Measurements from ENCODE around the gene GPR158. TPM values are rescaled to one million over a fixed set of nuclear protein-coding genes. Genes with fewer than 3 reads are reported as not detected.
A peak's percentile ranks its signal among the peaks of the same experiment; 100 is the strongest.

Gene GPR158
- total RNA-seq, 1 experiment from 2014 or later, result 2.1 TPM

- no peak for DNase-seq (ENCODE audit: low read depth)
Observed at GRCh38 chr10:25502453-25502852, 327.7 kb downstream of the GPR158 start.

GRCh38 chr10:25504306-25504705 lies 329.5 kb downstream of the GPR158 start:
- no peak for DNase-seq (ENCODE audit: low read depth)

GRCh38 chr10:25504838-25505237 lies 330.0 kb downstream of the GPR158 start:
- no peak for DNase-seq (ENCODE audit: low read depth)

- DNase-seq (ENCODE audit: low read depth), result no peak
Observed at GRCh38 chr10:25505466-25505865, 330.7 kb downstream of the GPR158 start.

- DNase-seq (ENCODE audit: low read depth), result no peak
Observed at GRCh38 chr10:25506821-25507335, 332.1 kb downstream of the GPR158 start.

GRCh38 chr10:25508112-25508815 lies 333.5 kb downstream of the GPR158 start:
- no peak for DNase-seq (ENCODE audit: low read depth)

GRCh38 chr10:25509151-25509550 lies 334.4 kb downstream of the GPR158 start:
- DNase-seq (ENCODE audit: low read depth), result no peak

GRCh38 chr10:25522294-25522693 lies 347.5 kb downstream of the GPR158 start:
- no peak for DNase-seq (ENCODE audit: low read depth)

GRCh38 chr10:25522946-25523608 lies 348.3 kb downstream of the GPR158 start:
- peak; percentile 7 for DNase-seq (ENCODE audit: low read depth)

GRCh38 chr10:25530306-25530705 lies 355.5 kb downstream of the GPR158 start:
- DNase-seq (ENCODE audit: low read depth), result no peak

- no peak for DNase-seq (ENCODE audit: low read depth)
Observed at GRCh38 chr10:25531457-25532061, 356.8 kb downstream of the GPR158 start.

GRCh38 chr10:25532213-25532612 lies 357.4 kb downstream of the GPR158 start:
- DNase-seq (ENCODE audit: low read depth), result no peak

GRCh38 chr10:25536027-25536426 lies 361.2 kb downstream of the GPR158 start:
- no peak for DNase-seq (ENCODE audit: low read depth)

- peak; percentile 3 for DNase-seq (ENCODE audit: low read depth)
Observed at GRCh38 chr10:25547382-25547781, 372.6 kb downstream of the GPR158 start.

- DNase-seq (ENCODE audit: low read depth), result no peak
Observed at GRCh38 chr10:25552283-25552919, 377.6 kb downstream of the GPR158 start.

GRCh38 chr10:25555865-25556264 lies 381.1 kb downstream of the GPR158 start:
- DNase-seq (ENCODE audit: low read depth), result no peak

- peak; percentile 43 for DNase-seq (ENCODE audit: low read depth)
Observed at GRCh38 chr10:25556457-25556856, 381.7 kb downstream of the GPR158 start.

GRCh38 chr10:25557136-25557535 lies 382.3 kb downstream of the GPR158 start:
- no peak for DNase-seq (ENCODE audit: low read depth)

- no peak for DNase-seq (ENCODE audit: low read depth)
Observed at GRCh38 chr10:25561758-25562157, 387.0 kb downstream of the GPR158 start.

- DNase-seq (ENCODE audit: low read depth), result no peak
Observed at GRCh38 chr10:25562547-25562946, 387.7 kb downstream of the GPR158 start.

- DNase-seq (ENCODE audit: low read depth), result no peak
Observed at GRCh38 chr10:25564351-25564750, 389.6 kb downstream of the GPR158 start.

- no peak for DNase-seq (ENCODE audit: low read depth)
Observed at GRCh38 chr10:25565570-25565969, 390.8 kb downstream of the GPR158 start.

Measured in LHCN-M2 (cell line).